HFF-Myc (cell line): ENCODE data around the gene NHP2.
A peak's percentile ranks its signal among the peaks of the same experiment; 100 is the strongest.

Source experiments
- DNase-seq: peaks from one replicate; pipeline ENCODE4 v3.0.0-alpha.2; 2011; ENCODE audit warnings: low read depth; ENCODE audit errors: extremely low read depth
- H3K4me3 ChIP-seq: replicated peaks from 2 replicates; pipeline ENCODE4 v1.5.1; 2011; ENCODE audit warnings: low read depth, mild to moderate bottlenecking, control low read depth, low read length
- TF ChIP-seq, protein P1 (sequence below): IDR thresholded peaks from 2 replicates; pipeline ENCODE4 v1.5.1; 2012; ENCODE audit warnings: mild to moderate bottlenecking, low read depth, low read length, control low read depth; ENCODE audit errors: missing control alignments

The NHP2 gene

GRCh38 chr5:178176791-178177190, 23.1 kb upstream of the NHP2 start:
- TF ChIP-seq, protein P1, sequence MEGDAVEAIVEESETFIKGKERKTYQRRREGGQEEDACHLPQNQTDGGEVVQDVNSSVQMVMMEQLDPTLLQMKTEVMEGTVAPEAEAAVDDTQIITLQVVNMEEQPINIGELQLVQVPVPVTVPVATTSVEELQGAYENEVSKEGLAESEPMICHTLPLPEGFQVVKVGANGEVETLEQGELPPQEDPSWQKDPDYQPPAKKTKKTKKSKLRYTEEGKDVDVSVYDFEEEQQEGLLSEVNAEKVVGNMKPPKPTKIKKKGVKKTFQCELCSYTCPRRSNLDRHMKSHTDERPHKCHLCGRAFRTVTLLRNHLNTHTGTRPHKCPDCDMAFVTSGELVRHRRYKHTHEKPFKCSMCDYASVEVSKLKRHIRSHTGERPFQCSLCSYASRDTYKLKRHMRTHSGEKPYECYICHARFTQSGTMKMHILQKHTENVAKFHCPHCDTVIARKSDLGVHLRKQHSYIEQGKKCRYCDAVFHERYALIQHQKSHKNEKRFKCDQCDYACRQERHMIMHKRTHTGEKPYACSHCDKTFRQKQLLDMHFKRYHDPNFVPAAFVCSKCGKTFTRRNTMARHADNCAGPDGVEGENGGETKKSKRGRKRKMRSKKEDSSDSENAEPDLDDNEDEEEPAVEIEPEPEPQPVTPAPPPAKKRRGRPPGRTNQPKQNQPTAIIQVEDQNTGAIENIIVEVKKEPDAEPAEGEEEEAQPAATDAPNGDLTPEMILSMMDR, result no peak
- no peak overlapping the region for H3K4me3 ChIP-seq
- no peak for DNase-seq

GRCh38 chr5:178174456-178174855, 20.8 kb upstream of the NHP2 start:
- TF ChIP-seq, protein P1, result no peak
- no peak overlapping the region for H3K4me3 ChIP-seq
- DNase-seq, result no peak

- no peak overlapping the region for H3K4me3 ChIP-seq
- TF ChIP-seq, protein P1, result no peak
- no peak for DNase-seq
Observed at GRCh38 chr5:178170455-178170854, 16.8 kb upstream of the NHP2 start.

GRCh38 chr5:178165581-178165980, 11.9 kb upstream of the NHP2 start:
- H3K4me3 ChIP-seq, result no peak overlapping the region
- TF ChIP-seq, protein P1, result no peak
- DNase-seq, result no peak

DNA sequence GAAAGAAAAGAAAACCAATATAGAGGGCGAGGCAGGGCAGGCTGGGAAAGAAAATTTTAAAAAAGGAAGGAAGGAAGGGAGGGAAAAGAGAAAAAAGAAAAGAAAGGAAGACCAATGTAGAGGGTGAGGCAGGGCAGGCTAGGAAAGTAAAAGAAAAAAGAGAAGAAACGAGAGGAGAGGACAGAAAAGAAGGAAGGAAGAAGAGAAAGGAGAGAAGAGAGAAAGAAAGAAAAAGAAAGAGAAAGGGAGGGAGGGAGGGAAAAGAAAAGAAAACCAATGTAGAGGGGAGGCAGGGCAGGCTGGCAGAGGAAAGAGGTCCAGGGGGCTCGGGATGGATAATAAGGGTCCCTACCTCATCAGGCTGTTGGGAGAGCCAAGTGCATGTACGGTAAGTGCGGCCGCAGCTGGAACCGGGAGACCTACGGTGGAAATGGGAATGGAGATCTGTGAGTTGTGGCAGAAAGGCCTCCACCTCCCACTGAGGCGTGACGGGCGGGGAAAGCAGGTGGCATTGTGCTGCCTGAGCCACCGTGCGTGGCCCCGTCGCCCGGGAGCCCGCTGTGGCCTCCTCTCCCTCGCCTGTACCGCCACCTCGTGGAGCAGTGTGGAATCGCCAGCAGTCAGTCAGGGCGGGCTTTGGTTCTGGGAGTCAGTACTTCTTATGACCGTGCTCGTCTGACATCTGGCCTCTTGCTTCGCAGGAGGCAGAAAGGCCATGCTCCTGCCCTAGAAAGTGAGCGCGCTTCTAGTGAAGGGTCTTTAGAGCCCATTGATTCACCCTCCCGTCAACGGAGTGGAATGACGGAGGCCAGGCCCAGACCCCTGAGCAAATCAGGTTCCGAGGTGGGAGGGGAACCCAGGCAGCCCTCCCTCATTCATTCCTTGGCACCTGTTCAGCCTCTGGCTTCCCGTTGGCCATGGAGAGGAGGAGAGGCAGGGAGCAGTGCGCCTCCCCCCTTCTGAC, 10.4 kb upstream of the NHP2 start:
- peak; percentile 40 for DNase-seq
- TF ChIP-seq, protein P1, result peak; percentile 99
- no peak overlapping the region for H3K4me3 ChIP-seq

GRCh38 chr5:178162481-178162880, 8.8 kb upstream of the NHP2 start:
- no peak overlapping the region for H3K4me3 ChIP-seq
- DNase-seq, result no peak
- TF ChIP-seq, protein P1, result no peak

DNA sequence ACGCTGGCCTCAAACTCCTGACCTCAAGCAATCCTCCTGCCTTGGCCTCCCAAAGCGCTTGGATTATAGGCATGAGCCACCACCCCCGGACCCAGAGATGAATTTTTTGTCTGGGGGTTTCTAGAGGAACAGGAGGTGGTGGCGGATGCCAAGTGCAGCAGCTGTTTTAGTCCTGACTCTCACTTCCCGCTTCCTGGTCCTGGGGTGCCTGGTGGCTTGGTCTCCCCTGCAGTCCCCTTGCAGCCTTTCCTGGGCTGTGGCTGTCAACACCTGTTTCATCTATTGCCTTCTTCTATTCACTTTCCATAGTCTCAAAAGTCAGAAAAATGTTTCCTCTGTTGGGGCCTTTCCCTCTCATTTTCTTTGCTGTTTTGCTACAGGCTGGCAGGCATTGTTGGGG, 6.5 kb upstream of the NHP2 start:
- TF ChIP-seq, protein P1, result no peak
- DNase-seq, result no peak
- H3K4me3 ChIP-seq, result no peak overlapping the region
